Prostate gland (tissue), 2 donors: ENCODE results near the gene TAB3.

ENCODE experiments used
- CTCF ChIP-seq, 4 experiments: fragments of 200-600 bp in 2 of 4; fragments of 450-650 bp in 2 of 4; sonication (generic) in 2 of 4; IDR thresholded peaks; 1 replicate in 3 of 4; 2 replicates in 1 of 4; pipeline ENCODE4 v1.5.1; 2016 to 2019; ENCODE audit warnings: antibody characterized with exemption in 4 of 4, mild to moderate bottlenecking in 2 of 4, moderate library complexity in 2 of 4
- POLR2A ChIP-seq: fragments of 450-650 bp; IDR thresholded peaks from one replicate; pipeline ENCODE4 v1.6.1; 2016; ENCODE audit warnings: antibody characterized with exemption, mild to moderate bottlenecking
- POLR2AphosphoS5 ChIP-seq: sonication (generic); formaldehyde crosslinking; IDR thresholded peaks from one replicate; pipeline ENCODE4 v1.6.1; 2017; ENCODE audit warnings: antibody characterized with exemption

- TF ChIP-seq POLR2A (no peak), CTCF (IDR thresholded peaks at IDR 0.05) (no peak), POLR2AphosphoS5 (no peak)
Observed at GRCh38 chrX:30900227-30900626, 11.2 kb upstream of the TAB3 start.
